ENCODE results near the gene ANKRD44. TPM values are rescaled to one million over a fixed set of nuclear protein-coding genes. Genes with fewer than 3 reads are reported as not detected.

Gene ANKRD44
- total RNA-seq, 1 donor from 2014 or later = 12.0 TPM

- DNase-seq = no peak
- H3K9me3 Mint-ChIP-seq (ENCODE audit: unreplicated experiment) = peaks cover 9% of the 10 kb centered on the region
- peaks cover 12% of the 10 kb centered on the region for H3K27me3 Mint-ChIP-seq (ENCODE audit: unreplicated experiment)
- H3K27ac Mint-ChIP-seq (ENCODE audit: unreplicated experiment) = peak overlapping the region; percentile 95
- peaks cover 6% of the 10 kb centered on the region for H3K36me3 Mint-ChIP-seq (ENCODE audit: unreplicated experiment)
- no peak for TF ChIP-seq CTCF (IDR thresholded peaks at IDR 0.05; ENCODE audit: partially characterized antibody, unreplicated experiment)
- peaks cover 29% of the 10 kb centered on the region for H3K4me1 Mint-ChIP-seq (ENCODE audit: low read depth, unreplicated experiment)
- peak overlapping the region; percentile 56 for H3K4me3 Mint-ChIP-seq (ENCODE audit: unreplicated experiment)
Observed at GRCh38 chr2:196980473-196980872, 330.1 kb downstream of the ANKRD44 start.

GRCh38 chr2:196980001-196980400, 330.6 kb downstream of the ANKRD44 start:
- DNase-seq = no peak
- TF ChIP-seq CTCF (IDR thresholded peaks at IDR 0.05; ENCODE audit: partially characterized antibody, unreplicated experiment) = no peak
- Mint-ChIP-seq H3K4me3 (ENCODE audit: unreplicated experiment) (no peak overlapping the region), H3K4me1 (ENCODE audit: low read depth, unreplicated experiment) (peaks cover 24% of the 10 kb centered on the region), H3K27me3 (ENCODE audit: unreplicated experiment) (peaks cover 12% of the 10 kb centered on the region), H3K9me3 (ENCODE audit: unreplicated experiment) (peaks cover 9% of the 10 kb centered on the region), H3K27ac (ENCODE audit: unreplicated experiment) (peak overlapping the region; percentile 95), H3K36me3 (ENCODE audit: unreplicated experiment) (peaks cover 6% of the 10 kb centered on the region)

GRCh38 chr2:196977507-196977906, 333.1 kb downstream of the ANKRD44 start:
- peaks cover 13% of the 10 kb centered on the region for H3K4me1 Mint-ChIP-seq (ENCODE audit: low read depth, unreplicated experiment)
- no peak overlapping the region for H3K27ac Mint-ChIP-seq (ENCODE audit: unreplicated experiment)
- no peak for DNase-seq
- peaks cover 6% of the 10 kb centered on the region for H3K36me3 Mint-ChIP-seq (ENCODE audit: unreplicated experiment)
- peaks cover 9% of the 10 kb centered on the region for H3K9me3 Mint-ChIP-seq (ENCODE audit: unreplicated experiment)
- H3K4me3 Mint-ChIP-seq (ENCODE audit: unreplicated experiment) = no peak overlapping the region
- TF ChIP-seq CTCF (IDR thresholded peaks at IDR 0.05; ENCODE audit: partially characterized antibody, unreplicated experiment) = no peak
- peaks cover 12% of the 10 kb centered on the region for H3K27me3 Mint-ChIP-seq (ENCODE audit: unreplicated experiment)

GRCh38 chr2:196974970-196975369, 335.6 kb downstream of the ANKRD44 start:
- no peak for DNase-seq
- TF ChIP-seq CTCF (IDR thresholded peaks at IDR 0.05; ENCODE audit: partially characterized antibody, unreplicated experiment) = no peak
- no peak overlapping the region for H3K4me3 Mint-ChIP-seq (ENCODE audit: unreplicated experiment)
- H3K36me3 Mint-ChIP-seq (ENCODE audit: unreplicated experiment) = peaks cover 6% of the 10 kb centered on the region
- no peaks in the 10 kb centered on the region for H3K9me3 Mint-ChIP-seq (ENCODE audit: unreplicated experiment)
- peaks cover 3% of the 10 kb centered on the region for H3K4me1 Mint-ChIP-seq (ENCODE audit: low read depth, unreplicated experiment)
- peaks cover 5% of the 10 kb centered on the region for H3K27me3 Mint-ChIP-seq (ENCODE audit: unreplicated experiment)
- H3K27ac Mint-ChIP-seq (ENCODE audit: unreplicated experiment) = no peak overlapping the region

- no peak for DNase-seq
- Mint-ChIP-seq H3K4me3 (ENCODE audit: unreplicated experiment) (no peak overlapping the region), H3K4me1 (ENCODE audit: low read depth, unreplicated experiment) (peaks cover 10% of the 10 kb centered on the region), H3K27ac (ENCODE audit: unreplicated experiment) (no peak overlapping the region), H3K9me3 (ENCODE audit: unreplicated experiment) (no peaks in the 10 kb centered on the region), H3K36me3 (ENCODE audit: unreplicated experiment) (no peaks in the 10 kb centered on the region), H3K27me3 (ENCODE audit: unreplicated experiment) (peaks cover 3% of the 10 kb centered on the region)
- TF ChIP-seq CTCF (IDR thresholded peaks at IDR 0.05; ENCODE audit: partially characterized antibody, unreplicated experiment) = no peak
Observed at GRCh38 chr2:196971574-196972279, 338.9 kb downstream of the ANKRD44 start.
